HG03139 (cell line): Measurements from ENCODE around the gene ARHGEF17.

Experiments
- ATAC-seq: cut with Tn5 transposase; IDR thresholded peaks from one replicate; pipeline ENCODE4 v1.9.1; 2021; ENCODE audit not compliant: unreplicated experiment

The ARHGEF17 gene

DNA sequence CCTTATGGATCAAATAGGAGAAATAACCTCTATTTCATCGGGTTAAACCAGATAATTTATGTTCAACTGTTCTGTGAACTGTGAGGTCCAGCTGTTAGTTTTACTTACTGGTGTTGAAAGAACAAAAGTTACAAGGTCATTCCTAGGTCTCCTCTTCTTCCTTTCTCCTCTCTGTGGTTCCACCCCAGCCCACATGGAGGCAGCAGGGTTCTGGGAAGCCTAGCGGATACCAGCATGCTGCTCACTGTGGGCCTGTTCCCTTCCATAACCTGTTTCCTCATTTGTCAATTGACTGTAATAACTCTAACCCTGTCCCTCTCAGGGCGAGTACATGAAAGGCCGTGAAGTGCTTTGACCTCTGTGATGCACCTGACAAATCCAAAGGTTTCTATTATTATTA, 96.0 kb downstream of the ARHGEF17 start:
- ATAC-seq: no peak

GRCh38 chr11:73404506-73405145, 96.5 kb downstream of the ARHGEF17 start:
- ATAC-seq: no peak

- no peak for ATAC-seq
Measured at GRCh38 chr11:73405146-73405510, 97.1 kb downstream of the ARHGEF17 start.

DNA sequence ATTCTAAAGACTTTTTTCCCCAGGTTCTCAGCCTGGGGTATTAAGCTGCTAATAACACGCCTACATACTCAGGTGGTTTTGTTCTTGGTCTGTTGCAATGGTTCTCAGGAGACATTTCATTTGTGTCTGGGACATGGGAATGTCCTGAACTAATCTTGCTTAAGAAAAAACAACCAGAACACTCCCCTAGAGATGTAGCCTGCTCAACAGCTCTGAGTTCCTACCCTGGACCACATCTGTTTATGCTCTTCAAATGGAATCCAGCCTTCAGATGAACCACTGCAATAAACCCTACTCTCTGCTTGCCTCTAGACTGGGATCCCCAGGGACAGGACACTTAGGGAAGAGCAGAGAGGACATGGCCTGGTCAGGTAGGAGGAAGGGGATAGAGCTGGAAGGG, 98.1 kb downstream of the ARHGEF17 start:
- ATAC-seq: no peak

DNA sequence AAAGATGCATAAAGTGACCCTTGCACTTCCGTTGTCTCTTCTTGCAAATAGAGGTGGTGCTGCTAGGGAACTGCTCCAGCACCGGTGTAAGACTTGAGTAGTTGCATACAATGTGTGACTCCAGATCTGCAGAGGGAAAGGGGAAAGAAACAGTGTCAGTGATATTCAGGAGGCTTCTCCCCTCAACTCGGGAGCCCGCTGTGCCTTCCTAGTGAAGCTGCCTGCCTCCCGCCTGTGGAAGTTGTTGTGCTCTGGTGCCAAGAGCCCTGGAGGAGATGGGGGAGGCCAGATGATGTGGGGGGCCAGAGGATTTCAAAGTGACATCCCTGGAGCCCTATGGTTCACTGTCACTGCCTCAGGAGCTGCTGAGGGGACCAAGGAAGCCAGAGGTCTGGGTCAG, 98.5 kb downstream of the ARHGEF17 start:
- ATAC-seq: no peak

DNA sequence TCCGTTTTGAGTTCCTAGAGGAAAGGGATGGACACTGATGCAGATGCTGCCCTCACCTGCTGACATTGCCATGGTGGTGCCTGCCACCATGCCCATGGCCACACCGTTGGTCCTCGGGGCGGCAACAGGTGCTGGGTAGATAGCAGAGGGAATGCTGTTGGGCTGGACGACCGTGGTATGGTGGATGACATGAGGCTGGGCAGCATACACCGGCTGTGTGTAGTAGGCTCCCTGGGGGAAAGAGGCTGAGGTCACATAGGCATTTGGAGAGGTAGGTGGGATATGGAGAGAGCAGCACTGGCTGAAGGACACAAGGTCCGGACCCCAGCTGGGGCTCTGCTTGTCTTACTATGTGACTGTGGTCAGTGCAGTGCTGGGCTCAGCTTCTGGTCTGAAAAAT, 101.4 kb downstream of the ARHGEF17 start:
- no peak for ATAC-seq

GRCh38 chr11:73410627-73411026, 102.6 kb downstream of the ARHGEF17 start:
- no peak for ATAC-seq

DNA sequence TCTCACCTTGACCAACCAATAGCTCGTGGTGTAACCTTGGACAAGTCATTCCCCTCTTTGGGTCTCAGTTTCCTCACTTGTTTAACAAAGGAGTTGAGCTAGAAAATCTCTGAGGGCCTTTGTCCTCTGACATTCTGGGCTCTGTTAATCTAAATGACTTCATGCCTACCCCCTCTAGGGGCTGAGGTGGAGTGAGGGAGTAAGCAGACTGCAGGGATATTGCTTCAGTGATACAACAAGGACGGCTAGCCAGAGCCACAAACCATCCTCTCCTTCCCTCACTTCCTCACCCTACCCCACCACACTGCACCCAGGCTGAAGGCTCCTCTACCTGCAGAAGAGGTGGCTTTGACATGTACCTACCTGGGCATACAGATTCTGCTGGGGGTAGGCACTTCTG, 103.0 kb downstream of the ARHGEF17 start:
- ATAC-seq: no peak

DNA sequence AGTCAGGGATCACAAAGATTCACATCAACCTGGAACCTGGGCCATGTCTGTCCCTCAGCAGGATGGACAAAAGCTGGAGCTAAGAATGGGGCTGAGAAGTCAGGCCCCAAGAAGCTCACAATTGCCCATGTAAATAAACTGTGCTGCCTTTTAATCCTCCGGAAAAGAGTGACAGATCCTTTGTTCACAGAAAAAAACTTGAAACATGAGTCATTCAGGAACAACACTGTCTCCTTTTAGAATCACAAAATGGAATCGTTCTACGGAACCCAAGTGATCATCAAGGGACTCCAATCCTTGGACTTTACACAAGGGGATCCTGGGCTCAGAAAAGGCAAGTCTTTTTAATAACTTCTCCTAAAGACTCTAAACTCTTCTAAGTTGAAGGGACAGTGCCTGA, 104.2 kb downstream of the ARHGEF17 start:
- no peak for ATAC-seq

GRCh38 chr11:73413256-73413655, 105.2 kb downstream of the ARHGEF17 start:
- no peak for ATAC-seq

DNA sequence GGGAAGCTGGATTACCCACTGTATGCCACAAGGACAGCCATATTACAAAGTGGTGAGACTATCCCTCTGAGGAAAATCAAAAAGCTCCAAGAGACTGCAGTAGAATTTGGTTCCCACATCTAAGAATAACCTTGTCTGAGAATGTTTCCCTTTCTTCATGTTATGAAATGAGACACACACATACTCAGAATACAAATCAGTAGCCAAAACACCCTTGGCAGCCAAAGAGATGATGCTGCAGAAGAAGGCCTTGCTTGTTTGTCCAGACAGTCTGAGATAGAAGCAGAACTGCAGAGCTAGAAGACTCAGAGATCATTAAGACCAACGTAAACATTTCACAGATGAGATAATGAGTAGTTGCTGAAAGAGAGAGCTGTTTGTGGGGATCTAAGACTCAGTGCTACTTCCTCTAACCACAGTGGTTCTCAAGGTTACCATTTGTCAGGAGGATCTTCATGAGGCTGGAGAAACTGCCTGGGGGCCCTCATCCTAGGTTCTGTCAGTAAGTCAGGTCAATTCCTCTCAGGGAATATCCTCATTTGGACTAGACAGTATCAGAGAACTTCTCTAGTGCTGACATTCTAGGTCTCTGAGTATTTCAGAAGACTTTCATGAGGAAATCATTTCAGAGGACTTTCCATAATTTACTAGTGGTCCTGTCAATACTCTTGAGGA, 107.0 kb downstream of the ARHGEF17 start:
- no peak for ATAC-seq

DNA sequence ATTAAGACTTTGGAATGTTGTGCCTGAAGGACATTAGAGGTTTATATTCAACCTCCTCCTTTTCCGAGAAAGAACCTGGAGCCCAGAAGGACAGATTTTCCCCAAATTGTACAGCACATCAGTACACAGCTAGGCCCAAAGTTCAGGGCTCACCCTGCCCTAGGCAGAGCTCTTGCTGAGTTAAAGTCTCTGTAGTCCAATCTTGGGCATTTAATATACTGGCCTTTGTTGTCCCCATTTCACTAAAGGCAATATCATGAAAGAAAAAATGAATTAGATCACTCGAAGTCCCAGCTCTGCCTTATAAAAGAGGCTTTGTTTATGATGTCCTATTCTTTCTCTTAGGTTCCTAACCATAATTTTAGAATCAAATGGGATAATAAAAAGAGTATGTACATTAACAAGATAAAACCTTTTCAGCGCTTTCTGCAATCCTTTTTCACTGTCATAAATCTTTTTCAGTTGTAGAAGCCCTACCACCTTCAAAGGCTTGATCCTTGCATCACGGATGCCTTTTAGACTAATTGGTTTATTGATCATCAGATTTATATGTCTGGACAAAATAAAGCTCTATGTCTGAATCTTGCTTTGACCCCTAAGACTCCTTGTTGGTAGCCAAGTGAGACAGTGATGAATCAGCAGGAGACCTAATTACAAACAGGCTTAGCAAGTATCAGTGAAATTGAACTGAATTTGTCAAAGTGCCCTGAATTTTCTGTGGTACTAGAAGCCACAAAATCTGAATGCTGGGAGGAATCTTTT, 108.0 kb downstream of the ARHGEF17 start:
- ATAC-seq: no peak

DNA sequence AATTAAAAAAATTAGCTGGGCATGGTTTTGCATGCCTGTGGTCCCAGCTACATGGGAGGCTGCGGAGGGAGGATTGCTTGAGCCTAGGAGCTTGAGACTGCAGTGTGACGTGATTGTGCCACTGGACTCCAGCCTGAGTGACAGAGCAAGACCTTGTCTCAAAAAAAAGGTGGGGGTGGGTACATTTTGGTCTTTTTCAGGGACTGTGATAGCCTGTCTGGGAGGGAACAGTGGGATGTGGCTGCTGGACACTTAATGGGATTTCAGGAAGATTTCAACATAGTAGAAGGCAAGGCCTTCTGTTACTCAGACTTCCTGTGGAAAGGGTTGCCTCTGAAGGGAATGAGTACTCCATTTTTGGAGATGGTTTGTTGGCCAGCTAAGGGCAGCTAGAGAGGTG, 108.7 kb downstream of the ARHGEF17 start:
- no peak for ATAC-seq
